HG02870 (cell line): ENCODE results near the gene TRPM2.

Experiments
- ATAC-seq: cut with Tn5 transposase; IDR thresholded peaks from one replicate; pipeline ENCODE4 v1.9.1; 2021; ENCODE audit warnings: mild to moderate bottlenecking, moderate library complexity; ENCODE audit not compliant: unreplicated experiment

Gene TRPM2

GRCh38 chr21:44456214-44456914 lies 102.9 kb downstream of the TRPM2 start:
- no peak for ATAC-seq

GRCh38 chr21:44456915-44457736 lies 103.7 kb downstream of the TRPM2 start:
- ATAC-seq: no peak

GRCh38 chr21:44458971-44459711 lies 105.7 kb downstream of the TRPM2 start:
- ATAC-seq: no peak

GRCh38 chr21:44459712-44460440 lies 106.5 kb downstream of the TRPM2 start:
- no peak for ATAC-seq

- ATAC-seq: no peak
These were observed 107.0 kb downstream of the TRPM2 start for GRCh38 chr21:44460441-44460755.

- no peak for ATAC-seq
These were observed 107.6 kb downstream of the TRPM2 start for GRCh38 chr21:44461005-44461404.

- ATAC-seq: no peak
These were observed 108.1 kb downstream of the TRPM2 start for GRCh38 chr21:44461464-44462001.

- no peak for ATAC-seq
These were observed 108.8 kb downstream of the TRPM2 start for GRCh38 chr21:44462086-44462833.

GRCh38 chr21:44462834-44463200 lies 109.4 kb downstream of the TRPM2 start:
- ATAC-seq: no peak

GRCh38 chr21:44463724-44464123 lies 110.3 kb downstream of the TRPM2 start:
- ATAC-seq: no peak

- ATAC-seq: no peak
These were observed 110.9 kb downstream of the TRPM2 start for GRCh38 chr21:44464351-44464750.

- no peak for ATAC-seq
These were observed 113.0 kb downstream of the TRPM2 start for GRCh38 chr21:44466351-44466954.

- no peak for ATAC-seq
These were observed 113.8 kb downstream of the TRPM2 start for GRCh38 chr21:44466996-44467858.

GRCh38 chr21:44467859-44468195 lies 114.4 kb downstream of the TRPM2 start:
- ATAC-seq: no peak

GRCh38 chr21:44471341-44471740 lies 117.9 kb downstream of the TRPM2 start:
- ATAC-seq: no peak

GRCh38 chr21:44471996-44472395 lies 118.6 kb downstream of the TRPM2 start:
- no peak for ATAC-seq

GRCh38 chr21:44473915-44474555 lies 120.6 kb downstream of the TRPM2 start:
- no peak for ATAC-seq

- ATAC-seq: no peak
These were observed 121.9 kb downstream of the TRPM2 start for GRCh38 chr21:44475266-44475845.
